SK-N-SH treated with all-trans-retinoic acid at 6 μM for 48 hours (cell line): ENCODE results near the gene PTPN6.

Experiments used
- ATAC-seq: fragments of 200-7000 bp; cut with Tn5 transposase; 3 replicates; pipeline ENCODE4 v1.9.1; 2020; ENCODE audit warnings: mild to moderate bottlenecking, moderate library complexity
- ARNTL ChIP-seq: fragments of 450-650 bp; formaldehyde crosslinking; IDR thresholded peaks from 2 replicates; pipeline ENCODE4 v1.5.0; 2020; ENCODE audit warnings: low read depth, mild to moderate bottlenecking, moderate library complexity, borderline replicate concordance
- BACH2 ChIP-seq: fragments of 250-450 bp; sonication (Bioruptor Pico); IDR thresholded peaks from 2 replicates; pipeline ENCODE4 v1.9.0; 2021; ENCODE audit warnings: mild to moderate bottlenecking, borderline replicate concordance
- CSDC2 ChIP-seq: fragments of 250-450 bp; sonication (Bioruptor Pico); IDR thresholded peaks from 2 replicates; pipeline ENCODE4 v1.5.0; 2020; ENCODE audit warnings: mild to moderate bottlenecking, moderate library complexity
- GLIS3 ChIP-seq: fragments of 250-450 bp; sonication (Bioruptor Pico); IDR thresholded peaks from 2 replicates; pipeline ENCODE4 v1.5.0; 2020; ENCODE audit warnings: mild to moderate bottlenecking, moderate library complexity
- ISL1 ChIP-seq: fragments of 250-450 bp; sonication (Bioruptor Pico); IDR thresholded peaks from 2 replicates; pipeline ENCODE4 v2.1.2; 2022; ENCODE audit warnings: mild to moderate bottlenecking, moderate library complexity
- PPARA ChIP-seq: fragments of 250-450 bp; sonication (Bioruptor Pico); IDR thresholded peaks from 2 replicates; pipeline ENCODE4 v1.5.0; 2020; ENCODE audit warnings: mild to moderate bottlenecking, borderline replicate concordance
- RARB ChIP-seq: fragments of 250-450 bp; sonication (Bioruptor Pico); IDR thresholded peaks from 2 replicates; pipeline ENCODE4 v1.8.0; 2021; ENCODE audit warnings: mild to moderate bottlenecking, moderate library complexity
- TCF4 ChIP-seq: fragments of 250-450 bp; sonication (Bioruptor Pico); IDR thresholded peaks from 2 replicates; pipeline ENCODE4 v1.8.0; 2021; ENCODE audit warnings: mild to moderate bottlenecking, moderate library complexity, borderline replicate concordance
- TOX ChIP-seq: fragments of 250-450 bp; sonication (Bioruptor Pico); IDR thresholded peaks from 2 replicates; pipeline ENCODE4 v1.8.0; 2021; ENCODE audit warnings: mild to moderate bottlenecking, moderate library complexity, borderline replicate concordance
- ZC3H10 ChIP-seq: fragments of 250-450 bp; sonication (Bioruptor Pico); IDR thresholded peaks from 2 replicates; pipeline ENCODE4 v1.5.1; 2021; ENCODE audit warnings: mild to moderate bottlenecking, moderate library complexity
- ZFP3 ChIP-seq: fragments of 250-450 bp; sonication (Bioruptor Pico); IDR thresholded peaks from 2 replicates; pipeline ENCODE4 v1.5.0; 2020; ENCODE audit warnings: mild to moderate bottlenecking, moderate library complexity
- ZFP30 ChIP-seq: fragments of 450-650 bp; formaldehyde crosslinking; IDR thresholded peaks from 2 replicates; pipeline ENCODE4 v1.5.0; 2022; ENCODE audit warnings: mild to moderate bottlenecking, moderate library complexity
- ZNF8 ChIP-seq: fragments of 450-650 bp; formaldehyde crosslinking; IDR thresholded peaks from 2 replicates; pipeline ENCODE4 v1.5.0; 2020; ENCODE audit warnings: mild to moderate bottlenecking, moderate library complexity
- TF ChIP-seq, protein P1 (sequence below): fragments of 250-450 bp; sonication (Bioruptor Pico); IDR thresholded peaks from 2 replicates; pipeline ENCODE4 v1.5.0; 2020; ENCODE audit warnings: mild to moderate bottlenecking, moderate library complexity
- TF ChIP-seq, protein P2 (sequence below): fragments of 250-450 bp; sonication (Bioruptor Pico); IDR thresholded peaks from 2 replicates; pipeline ENCODE4 v1.8.0; 2020; ENCODE audit warnings: mild to moderate bottlenecking, moderate library complexity, borderline replicate concordance
- TF ChIP-seq, protein P3 (sequence below): fragments of 250-450 bp; sonication (Bioruptor Pico); IDR thresholded peaks from 2 replicates; pipeline ENCODE4 v1.8.0; 2021; ENCODE audit warnings: low read depth, mild to moderate bottlenecking, moderate library complexity, borderline replicate concordance
- TF ChIP-seq, protein P4 (sequence below): fragments of 250-450 bp; sonication (Bioruptor Pico); IDR thresholded peaks from 2 replicates; pipeline ENCODE4 v1.5.1; 2021; ENCODE audit warnings: mild to moderate bottlenecking, moderate library complexity

Gene PTPN6

DNA sequence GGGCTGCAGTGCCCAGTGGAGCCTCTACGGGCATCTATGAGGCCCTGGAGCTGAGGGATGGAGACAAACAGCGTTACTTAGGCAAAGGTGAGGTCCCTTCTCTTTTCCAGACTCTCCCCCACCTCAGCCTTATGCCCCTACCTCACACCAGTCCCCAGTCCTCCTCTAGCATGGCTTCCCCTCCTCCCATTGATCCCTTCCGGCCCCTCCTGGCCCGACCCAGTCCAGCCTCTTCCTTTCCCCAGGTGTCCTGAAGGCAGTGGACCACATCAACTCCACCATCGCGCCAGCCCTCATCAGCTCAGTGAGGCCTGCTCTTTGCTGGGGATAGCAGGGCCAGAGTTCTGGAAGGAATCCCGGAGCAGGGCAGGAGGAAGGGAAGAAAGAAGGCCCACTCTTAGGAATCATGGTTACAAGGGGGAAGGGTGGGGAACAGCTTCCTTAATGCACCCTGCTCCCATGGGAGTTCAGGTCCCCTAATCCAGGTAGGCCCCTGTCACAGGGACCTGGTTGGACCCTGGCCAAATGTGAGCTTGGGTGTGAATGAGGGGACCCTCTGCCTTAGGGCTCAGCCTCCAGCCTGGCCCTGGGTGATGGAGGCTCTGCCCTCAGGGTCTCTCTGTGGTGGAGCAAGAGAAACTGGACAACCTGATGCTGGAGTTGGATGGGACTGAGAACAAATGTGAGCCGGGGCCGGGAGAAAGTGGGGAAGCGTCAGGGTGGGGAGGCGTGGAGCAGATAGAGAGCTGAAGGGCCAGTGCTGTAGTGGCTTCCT lies 34.5 kb upstream of the PTPN6 start:
- ATAC-seq = no peak
- TF ChIP-seq TCF4 = no peak
- no peak for TF ChIP-seq BACH2 (CRISPR knock-in tag)
- TF ChIP-seq ZNF8 (CRISPR knock-in tag) = no peak
- TF ChIP-seq ZFP3 = no peak
- TF ChIP-seq, protein P1, sequence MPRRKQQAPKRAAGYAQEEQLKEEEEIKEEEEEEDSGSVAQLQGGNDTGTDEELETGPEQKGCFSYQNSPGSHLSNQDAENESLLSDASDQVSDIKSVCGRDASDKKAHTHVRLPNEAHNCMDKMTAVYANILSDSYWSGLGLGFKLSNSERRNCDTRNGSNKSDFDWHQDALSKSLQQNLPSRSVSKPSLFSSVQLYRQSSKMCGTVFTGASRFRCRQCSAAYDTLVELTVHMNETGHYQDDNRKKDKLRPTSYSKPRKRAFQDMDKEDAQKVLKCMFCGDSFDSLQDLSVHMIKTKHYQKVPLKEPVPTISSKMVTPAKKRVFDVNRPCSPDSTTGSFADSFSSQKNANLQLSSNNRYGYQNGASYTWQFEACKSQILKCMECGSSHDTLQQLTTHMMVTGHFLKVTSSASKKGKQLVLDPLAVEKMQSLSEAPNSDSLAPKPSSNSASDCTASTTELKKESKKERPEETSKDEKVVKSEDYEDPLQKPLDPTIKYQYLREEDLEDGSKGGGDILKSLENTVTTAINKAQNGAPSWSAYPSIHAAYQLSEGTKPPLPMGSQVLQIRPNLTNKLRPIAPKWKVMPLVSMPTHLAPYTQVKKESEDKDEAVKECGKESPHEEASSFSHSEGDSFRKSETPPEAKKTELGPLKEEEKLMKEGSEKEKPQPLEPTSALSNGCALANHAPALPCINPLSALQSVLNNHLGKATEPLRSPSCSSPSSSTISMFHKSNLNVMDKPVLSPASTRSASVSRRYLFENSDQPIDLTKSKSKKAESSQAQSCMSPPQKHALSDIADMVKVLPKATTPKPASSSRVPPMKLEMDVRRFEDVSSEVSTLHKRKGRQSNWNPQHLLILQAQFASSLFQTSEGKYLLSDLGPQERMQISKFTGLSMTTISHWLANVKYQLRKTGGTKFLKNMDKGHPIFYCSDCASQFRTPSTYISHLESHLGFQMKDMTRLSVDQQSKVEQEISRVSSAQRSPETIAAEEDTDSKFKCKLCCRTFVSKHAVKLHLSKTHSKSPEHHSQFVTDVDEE (CRISPR knock-in tag) = no peak
- no peak for TF ChIP-seq ZFP30
- TF ChIP-seq, protein P2, sequence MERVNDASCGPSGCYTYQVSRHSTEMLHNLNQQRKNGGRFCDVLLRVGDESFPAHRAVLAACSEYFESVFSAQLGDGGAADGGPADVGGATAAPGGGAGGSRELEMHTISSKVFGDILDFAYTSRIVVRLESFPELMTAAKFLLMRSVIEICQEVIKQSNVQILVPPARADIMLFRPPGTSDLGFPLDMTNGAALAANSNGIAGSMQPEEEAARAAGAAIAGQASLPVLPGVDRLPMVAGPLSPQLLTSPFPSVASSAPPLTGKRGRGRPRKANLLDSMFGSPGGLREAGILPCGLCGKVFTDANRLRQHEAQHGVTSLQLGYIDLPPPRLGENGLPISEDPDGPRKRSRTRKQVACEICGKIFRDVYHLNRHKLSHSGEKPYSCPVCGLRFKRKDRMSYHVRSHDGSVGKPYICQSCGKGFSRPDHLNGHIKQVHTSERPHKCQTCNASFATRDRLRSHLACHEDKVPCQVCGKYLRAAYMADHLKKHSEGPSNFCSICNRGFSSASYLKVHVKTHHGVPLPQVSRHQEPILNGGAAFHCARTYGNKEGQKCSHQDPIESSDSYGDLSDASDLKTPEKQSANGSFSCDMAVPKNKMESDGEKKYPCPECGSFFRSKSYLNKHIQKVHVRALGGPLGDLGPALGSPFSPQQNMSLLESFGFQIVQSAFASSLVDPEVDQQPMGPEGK = no peak
- TF ChIP-seq GLIS3 (CRISPR knock-in tag) = no peak

DNA sequence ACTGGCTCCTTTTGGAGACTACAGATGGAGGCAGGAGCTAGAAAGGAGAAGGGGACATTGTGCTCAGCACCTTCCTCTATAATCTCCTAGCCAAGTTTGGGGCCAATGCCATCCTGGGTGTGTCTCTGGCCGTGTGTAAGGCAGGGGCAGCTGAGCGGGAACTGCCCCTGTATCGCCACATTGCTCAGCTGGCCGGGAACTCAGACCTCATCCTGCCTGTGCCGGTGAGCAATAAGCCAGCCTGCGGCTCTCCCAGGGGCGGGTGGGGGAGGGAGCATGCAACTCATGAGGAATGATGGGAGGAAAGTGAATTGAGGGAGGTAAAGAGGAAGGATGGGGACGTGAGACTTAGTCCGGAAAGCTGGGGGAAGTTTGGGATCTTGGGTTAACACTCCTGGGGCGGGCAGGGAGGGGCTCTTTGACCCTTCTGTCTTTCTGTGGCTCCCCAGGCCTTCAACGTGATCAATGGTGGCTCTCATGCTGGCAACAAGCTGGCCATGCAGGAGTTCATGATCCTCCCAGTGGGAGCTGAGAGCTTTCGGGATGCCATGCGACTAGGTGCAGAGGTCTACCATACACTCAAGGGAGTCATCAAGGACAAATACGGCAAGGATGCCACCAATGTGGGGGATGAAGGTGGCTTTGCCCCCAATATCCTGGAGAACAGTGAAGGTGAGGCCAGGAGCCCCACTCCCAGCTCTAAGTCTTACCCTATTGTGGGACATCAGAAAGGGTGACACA lies 33.5 kb upstream of the PTPN6 start:
- no peak for ATAC-seq
- TF ChIP-seq CSDC2 (CRISPR knock-in tag) (no peak), TOX (no peak), ZC3H10 (CRISPR knock-in tag) (no peak), GLIS3 (CRISPR knock-in tag) (no peak), RARB (CRISPR knock-in tag) (no peak), PPARA (CRISPR knock-in tag) (no peak), BACH2 (CRISPR knock-in tag) (no peak), ZNF8 (CRISPR knock-in tag) (no peak), ARNTL (CRISPR knock-in tag) (no peak), ISL1 (CRISPR knock-in tag) (no peak)
- TF ChIP-seq, protein P3, sequence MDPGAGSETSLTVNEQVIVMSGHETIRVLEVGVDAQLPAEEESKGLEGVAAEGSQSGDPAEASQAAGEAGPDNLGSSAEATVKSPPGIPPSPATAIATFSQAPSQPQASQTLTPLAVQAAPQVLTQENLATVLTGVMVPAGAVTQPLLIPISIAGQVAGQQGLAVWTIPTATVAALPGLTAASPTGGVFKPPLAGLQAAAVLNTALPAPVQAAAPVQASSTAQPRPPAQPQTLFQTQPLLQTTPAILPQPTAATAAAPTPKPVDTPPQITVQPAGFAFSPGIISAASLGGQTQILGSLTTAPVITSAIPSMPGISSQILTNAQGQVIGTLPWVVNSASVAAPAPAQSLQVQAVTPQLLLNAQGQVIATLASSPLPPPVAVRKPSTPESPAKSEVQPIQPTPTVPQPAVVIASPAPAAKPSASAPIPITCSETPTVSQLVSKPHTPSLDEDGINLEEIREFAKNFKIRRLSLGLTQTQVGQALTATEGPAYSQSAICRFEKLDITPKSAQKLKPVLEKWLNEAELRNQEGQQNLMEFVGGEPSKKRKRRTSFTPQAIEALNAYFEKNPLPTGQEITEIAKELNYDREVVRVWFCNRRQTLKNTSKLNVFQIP (CRISPR knock-in tag) = no peak
- TF ChIP-seq, protein P4, sequence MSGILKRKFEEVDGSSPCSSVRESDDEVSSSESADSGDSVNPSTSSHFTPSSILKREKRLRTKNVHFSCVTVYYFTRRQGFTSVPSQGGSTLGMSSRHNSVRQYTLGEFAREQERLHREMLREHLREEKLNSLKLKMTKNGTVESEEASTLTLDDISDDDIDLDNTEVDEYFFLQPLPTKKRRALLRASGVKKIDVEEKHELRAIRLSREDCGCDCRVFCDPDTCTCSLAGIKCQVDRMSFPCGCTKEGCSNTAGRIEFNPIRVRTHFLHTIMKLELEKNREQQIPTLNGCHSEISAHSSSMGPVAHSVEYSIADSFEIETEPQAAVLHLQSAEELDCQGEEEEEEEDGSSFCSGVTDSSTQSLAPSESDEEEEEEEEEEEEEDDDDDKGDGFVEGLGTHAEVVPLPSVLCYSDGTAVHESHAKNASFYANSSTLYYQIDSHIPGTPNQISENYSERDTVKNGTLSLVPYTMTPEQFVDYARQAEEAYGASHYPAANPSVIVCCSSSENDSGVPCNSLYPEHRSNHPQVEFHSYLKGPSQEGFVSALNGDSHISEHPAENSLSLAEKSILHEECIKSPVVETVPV (CRISPR knock-in tag) = no peak
- TF ChIP-seq, protein P2 = no peak
- TF ChIP-seq, protein P1 (CRISPR knock-in tag) = no peak
